HCT116 (cell line): Measurements from ENCODE around the gene EVX1.

Experiments
- CTCF ChIP-seq, 3 experiments: fragments of 200-600 bp in 1 of 3; sonication (generic) in 1 of 3; IDR thresholded peaks in 2 of 3; conservative IDR thresholded peaks in 1 of 3; 2 replicates each; pipeline ENCODE4 v1.5.1; 2012 to 2017; ENCODE audit warnings: low read depth in 2 of 3, low read length in 2 of 3, antibody characterized with exemption in 1 of 3, borderline replicate concordance in 1 of 3, control low read depth in 1 of 3, mild to moderate bottlenecking in 1 of 3, mixed read lengths in 1 of 3, mixed run types in 1 of 3, moderate library complexity in 1 of 3; ENCODE audit not compliant: insufficient read depth in 1 of 3
- ELF1 ChIP-seq: IDR thresholded peaks from 2 replicates; pipeline ENCODE4 v1.6.1; 2012; ENCODE audit warnings: low read depth, borderline replicate concordance
- EZH2 ChIP-seq: fragments of 200-600 bp; sonication (generic); IDR thresholded peaks from 2 replicates; pipeline ENCODE4 v1.6.1; 2017; ENCODE audit warnings: antibody characterized with exemption, mixed run types
- EZH2phosphoT487 ChIP-seq: fragments of 200-600 bp; IDR thresholded peaks from 2 replicates; pipeline ENCODE4 v1.6.1; 2018; ENCODE audit warnings: antibody characterized with exemption, borderline replicate concordance
- MAX ChIP-seq: IDR thresholded peaks from 2 replicates; pipeline ENCODE4 v1.6.1; 2012
- POLR2A ChIP-seq: IDR thresholded peaks from 2 replicates; pipeline ENCODE4 v1.7.0; 2011; ENCODE audit warnings: borderline replicate concordance; ENCODE audit not compliant: insufficient read depth, insufficient read length; ENCODE audit errors: extremely low read depth
- POLR2AphosphoS5 ChIP-seq: IDR thresholded peaks from 2 replicates; pipeline ENCODE4 v1.6.1; 2011; ENCODE audit warnings: mild to moderate bottlenecking, low read depth, low read length, moderate library complexity
- RAD21 ChIP-seq: IDR thresholded peaks from 2 replicates; pipeline ENCODE4 v1.6.1; 2012; ENCODE audit warnings: low read depth, mild to moderate bottlenecking
- SIN3A ChIP-seq: IDR thresholded peaks from 2 replicates; pipeline ENCODE4 v1.6.1; 2012; ENCODE audit warnings: low read depth
- YY1 ChIP-seq: IDR thresholded peaks from 2 replicates; pipeline ENCODE4 v1.6.1; 2011; ENCODE audit warnings: low read length, low read depth, moderate library complexity, mild to moderate bottlenecking; ENCODE audit not compliant: insufficient replicate concordance; ENCODE audit errors: extremely low read depth
- ZNF274 ChIP-seq: fragments of 200-500 bp; sonication (Bioruptor generic); IDR thresholded peaks from 2 replicates; pipeline ENCODE4 v1.6.1; 2014; ENCODE audit warnings: mild to moderate bottlenecking, low read depth, low read length, inconsistent platforms

GRCh38 chr7:27251652-27252590, 9.3 kb downstream of the EVX1 start:
- TF ChIP-seq EZH2phosphoT487 (no peak), CTCF (IDR thresholded peaks at IDR 0.05 in 2 of 3, conservative IDR thresholded peaks at IDR 0.05 in 1 of 3; ENCODE audit: borderline replicate concordance in 1 of 3, insufficient read depth in 1 of 3, low read depth in 2 of 3, low read length in 2 of 3) (no peak), EZH2 (no peak), ZNF274 (no peak), MAX (no peak), POLR2A (no peak), POLR2AphosphoS5 (no peak), RAD21 (no peak), YY1 (no peak), SIN3A (no peak), ELF1 (no peak)
